Measurements from ENCODE around the gene WNT7A.

GRCh38 chr3:13878281-13879101, 1.4 kb downstream of the WNT7A start:
- TF ChIP-seq CTCF (IDR thresholded peaks at IDR 0.05; ENCODE audit: borderline replicate concordance, extremely low read depth, low read length, poor library complexity, severe bottlenecking) = no peak
- TF ChIP-seq EZH2 (IDR thresholded peaks at IDR 0.05; ENCODE audit: borderline replicate concordance, low read depth, low read length, severe bottlenecking) = no peak

Measured in DND-41 (cell line).